ENCODE results near the gene DGCR6L. TPM values are rescaled to one million over a fixed set of nuclear protein-coding genes. Genes with fewer than 3 reads are reported as not detected.
"Not testable (repeated sequence)": the region's sequence is repeated elsewhere in the genome, so short reads cannot be mapped to it uniquely, and the experiment has no call there.

The DGCR6L gene
- total RNA-seq, 1 experiment from 2014 or later: 38.6 TPM

- not testable (repeated sequence) for H3K56ac ChIP-seq (ENCODE audit: insufficient read length, low read depth, low read length); H3K9me3 Mint-ChIP-seq; H3K27me3 Mint-ChIP-seq (ENCODE audit: low read depth); H3K23me2 ChIP-seq (ENCODE audit: insufficient read length, low read depth, low read length, poor library complexity, severe bottlenecking); H2BK15ac ChIP-seq (ENCODE audit: low read depth, low read length); H4K20me1 ChIP-seq (ENCODE audit: control insufficient read depth, insufficient read depth, insufficient read length); H3K9me3 ChIP-seq (ENCODE audit: control insufficient read depth, low read depth, low read length); H3K4me2 ChIP-seq (ENCODE audit: insufficient read depth, insufficient read length, low read length); H3K79me1 ChIP-seq (ENCODE audit: insufficient read depth, low read depth, low read length, poor library complexity, severe bottlenecking); H3K36me3 Mint-ChIP-seq (ENCODE audit: insufficient read depth in 1 of 3, low read depth in 3 of 3); H3K27ac Mint-ChIP-seq; H2AFZ ChIP-seq (ENCODE audit: low read length); H3T11ph ChIP-seq (ENCODE audit: low read length); H3K9ac ChIP-seq (ENCODE audit: extremely low read depth, insufficient read length, low read length); H4K8ac ChIP-seq (replicated peaks; ENCODE audit: insufficient read length, low read depth, low read length); H2AK5ac ChIP-seq (ENCODE audit: insufficient read length, low read length); H3K4ac ChIP-seq (ENCODE audit: low read depth, low read length); H4K5ac ChIP-seq (ENCODE audit: insufficient read length, low read depth, low read length); H3K4me1 ChIP-seq (ENCODE audit: insufficient read depth, low read length); H3K4me3 Mint-ChIP-seq; H3K14ac ChIP-seq (ENCODE audit: insufficient read depth, low read length); H2BK12ac ChIP-seq (ENCODE audit: insufficient read length, low read depth, low read length); H3K27ac ChIP-seq (ENCODE audit: insufficient read length, low read depth, low read length); H3K18ac ChIP-seq (ENCODE audit: insufficient read length, low read depth, low read length); H4K91ac ChIP-seq (ENCODE audit: insufficient read length, low read depth, low read length); H3K4me1 Mint-ChIP-seq; H2BK20ac ChIP-seq (ENCODE audit: low read depth, low read length, poor library complexity, severe bottlenecking); H3K79me2 ChIP-seq (ENCODE audit: insufficient read depth, low read length); H2BK120ac ChIP-seq (ENCODE audit: low read depth, low read length, poor library complexity, severe bottlenecking); H2BK5ac ChIP-seq (ENCODE audit: insufficient read length, low read length); H3K27me3 ChIP-seq (ENCODE audit: insufficient read depth, low read length); H3K23ac ChIP-seq (ENCODE audit: insufficient read length, low read depth, low read length)
- DNase-seq: peak; percentile 4
- no CpG with 5 or more reads among the region's 10 CpGs for WGBS (ENCODE audit: extremely low coverage, insufficient read length, low lambda C conversion rate)
Observed at GRCh38 chr22:20362403-20362802, 42.5 kb upstream of the DGCR6L start.

DNA sequence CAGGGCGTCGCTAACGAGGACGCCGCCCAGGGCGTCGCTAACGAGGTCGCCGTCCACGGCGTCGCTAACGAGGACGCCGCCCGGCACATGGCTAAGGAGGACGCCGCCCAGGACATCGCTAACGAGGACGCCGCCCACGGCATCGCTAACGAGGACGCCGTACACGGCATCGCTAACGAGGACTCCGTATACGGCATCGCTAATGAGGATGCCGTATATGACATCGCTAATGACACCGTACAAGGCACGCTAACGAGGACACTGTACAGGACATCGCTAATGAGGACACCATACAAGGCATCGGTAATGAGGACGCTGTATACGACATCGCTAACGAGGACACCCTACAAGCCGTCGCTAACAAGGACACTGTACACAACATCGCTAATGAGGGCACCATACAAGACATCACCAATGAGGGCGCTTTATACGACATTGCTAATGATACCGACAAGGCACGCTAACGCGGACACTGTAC is 41.9 kb upstream of the DGCR6L start:
- not testable (repeated sequence) for H3K27me3 Mint-ChIP-seq (ENCODE audit: low read depth); H3K79me1 ChIP-seq (ENCODE audit: insufficient read depth, low read depth, low read length, poor library complexity, severe bottlenecking); H3K4me1 Mint-ChIP-seq; H2BK20ac ChIP-seq (ENCODE audit: low read depth, low read length, poor library complexity, severe bottlenecking); H3K9me3 Mint-ChIP-seq; H2AFZ ChIP-seq (ENCODE audit: low read length); H3K9ac ChIP-seq (ENCODE audit: extremely low read depth, insufficient read length, low read length); H3K79me2 ChIP-seq (ENCODE audit: insufficient read depth, low read length); H3K23me2 ChIP-seq (ENCODE audit: insufficient read length, low read depth, low read length, poor library complexity, severe bottlenecking); H2BK15ac ChIP-seq (ENCODE audit: low read depth, low read length); H2BK5ac ChIP-seq (ENCODE audit: insufficient read length, low read length); H3K27me3 ChIP-seq (ENCODE audit: insufficient read depth, low read length); H3K27ac Mint-ChIP-seq; H2AK5ac ChIP-seq (ENCODE audit: insufficient read length, low read length); H3K27ac ChIP-seq (ENCODE audit: insufficient read length, low read depth, low read length); H3K36me3 Mint-ChIP-seq (ENCODE audit: insufficient read depth in 1 of 3, low read depth in 3 of 3); H4K5ac ChIP-seq (ENCODE audit: insufficient read length, low read depth, low read length); H3K56ac ChIP-seq (ENCODE audit: insufficient read length, low read depth, low read length); H4K91ac ChIP-seq (ENCODE audit: insufficient read length, low read depth, low read length); H2BK120ac ChIP-seq (ENCODE audit: low read depth, low read length, poor library complexity, severe bottlenecking); H3K4me1 ChIP-seq (ENCODE audit: insufficient read depth, low read length); H3K14ac ChIP-seq (ENCODE audit: insufficient read depth, low read length); H2BK12ac ChIP-seq (ENCODE audit: insufficient read length, low read depth, low read length); H3K9me3 ChIP-seq (ENCODE audit: control insufficient read depth, low read depth, low read length); H4K8ac ChIP-seq (replicated peaks; ENCODE audit: insufficient read length, low read depth, low read length); H3T11ph ChIP-seq (ENCODE audit: low read length); H3K4me3 Mint-ChIP-seq; H3K23ac ChIP-seq (ENCODE audit: insufficient read length, low read depth, low read length); H3K4me2 ChIP-seq (ENCODE audit: insufficient read depth, insufficient read length, low read length); H3K4ac ChIP-seq (ENCODE audit: low read depth, low read length); H3K18ac ChIP-seq (ENCODE audit: insufficient read length, low read depth, low read length); H4K20me1 ChIP-seq (ENCODE audit: control insufficient read depth, insufficient read depth, insufficient read length)
- DNase-seq: peak; percentile 8
- no CpG with 5 or more reads among the region's 54 CpGs for WGBS (ENCODE audit: extremely low coverage, insufficient read length, low lambda C conversion rate)

Data from H9 (cell line).